Lower leg skin (tissue), 4 donors: Measurements from ENCODE around the gene IL22. TPM values are rescaled to one million over a fixed set of nuclear protein-coding genes. Genes with fewer than 3 reads are reported as not detected.

Experiments
- DNase-seq, 2 donors: peaks; one replicate each; pipeline ENCODE4 v3.0.0-alpha.2; 2019; ENCODE audit warnings: low spot score in 2 of 2
- H3K4me3 ChIP-seq: fragments of 200-600 bp; sonication (generic); 2 replicates; pipeline ENCODE4 v1.5.1; 2017; ENCODE audit warnings: mild to moderate bottlenecking, low read depth; ENCODE audit not compliant: poor library complexity, severe bottlenecking
- CTCF ChIP-seq, 3 donors: fragments of 450-650 bp; IDR thresholded peaks; one replicate each; pipeline ENCODE4 v1.5.1; 2016; ENCODE audit warnings: antibody characterized with exemption in 3 of 3, mild to moderate bottlenecking in 3 of 3, moderate library complexity in 2 of 3
- POLR2A ChIP-seq, 2 donors: fragments of 450-650 bp; IDR thresholded peaks; one replicate each; pipeline ENCODE4 v1.6.1; 2016 to 2017; ENCODE audit warnings: antibody characterized with exemption in 2 of 2, mild to moderate bottlenecking in 1 of 2, moderate library complexity in 1 of 2
- WGBS, 2 donors: methylation state at CpG; one replicate each; pipeline ENCODE4 v1.1.5; 2018; 5-methylcytosine and 5-hydroxymethylcytosine counted together
- intact Hi-C: fragments of 100-400 bp; cut with DNase I; formaldehyde crosslinking; loops from one replicate; pipeline ENCODE4 v1.15.0; 2023; ENCODE audit warnings: low total_unique reads
- total RNA-seq, 4 donors: library from RNA; depleted of rRNA; stranded (reverse); fragments of >200 nt; gene quantifications; one replicate each; pipeline ENCODE4 v1.1.0, GENCODE V29; 2016

Gene IL22
- total RNA-seq, 4 donors from 2014 or later, result not detected

GRCh38 chr12:68240975-68241374 is 12.4 kb downstream of the IL22 start:
- 9 to 15% methylated on average over 1 of the region's 1 CpG for WGBS, 2 donors
- intact Hi-C loops, result no loop called here
- H3K4me3 ChIP-seq, result no peak overlapping the region
- no peak for DNase-seq
- no peak for TF ChIP-seq CTCF (IDR thresholded peaks at IDR 0.05)
- TF ChIP-seq POLR2A (IDR thresholded peaks at IDR 0.05), result no peak

- no peak for DNase-seq
- H3K4me3 ChIP-seq, result no peak overlapping the region
- WGBS, 2 donors, result 29 to 42% methylated on average over 1 of the region's 1 CpG
- TF ChIP-seq POLR2A (IDR thresholded peaks at IDR 0.05) (no peak), CTCF (IDR thresholded peaks at IDR 0.05) (no peak)
- intact Hi-C loops, result no loop called here
These were observed 13.3 kb downstream of the IL22 start for GRCh38 chr12:68240079-68240478.

DNA sequence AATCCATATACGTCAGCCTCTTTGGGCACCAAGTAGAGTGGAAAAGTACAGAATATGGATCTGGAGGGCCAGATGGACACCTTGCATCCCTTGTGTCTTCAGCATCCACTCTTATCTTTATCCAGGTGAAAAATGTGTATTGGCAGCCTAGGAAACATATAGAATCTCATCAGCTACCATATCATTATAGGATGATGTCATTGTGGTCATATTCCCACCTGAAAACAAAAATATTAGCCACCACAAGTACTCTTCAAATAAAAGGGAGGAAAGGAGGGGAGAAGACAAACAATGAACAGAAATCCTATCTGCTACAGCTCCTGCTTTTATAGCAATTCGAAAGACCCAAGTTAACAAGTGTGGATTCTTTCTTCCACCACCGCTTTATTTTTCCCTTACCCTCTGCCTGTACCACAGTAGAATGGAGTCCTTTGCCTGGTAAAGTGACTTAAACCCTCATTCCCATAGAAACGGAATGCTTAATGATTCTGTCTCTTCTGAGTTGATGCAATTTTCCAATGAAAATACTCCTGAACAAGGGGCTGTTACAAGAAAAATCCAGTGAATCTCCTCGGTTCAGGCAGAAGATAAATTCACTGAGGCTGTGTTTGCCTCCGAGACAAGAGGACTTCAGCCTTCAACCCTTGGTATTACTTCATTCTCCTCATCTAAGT is 14.0 kb downstream of the IL22 start:
- WGBS, 2 donors, result 89 to 92% methylated on average over 6 of the region's 6 CpGs
- no peak overlapping the region for H3K4me3 ChIP-seq
- intact Hi-C loops, result no loop called here
- DNase-seq, result no peak
- TF ChIP-seq POLR2A (IDR thresholded peaks at IDR 0.05) (no peak), CTCF (IDR thresholded peaks at IDR 0.05) (no peak)

DNA sequence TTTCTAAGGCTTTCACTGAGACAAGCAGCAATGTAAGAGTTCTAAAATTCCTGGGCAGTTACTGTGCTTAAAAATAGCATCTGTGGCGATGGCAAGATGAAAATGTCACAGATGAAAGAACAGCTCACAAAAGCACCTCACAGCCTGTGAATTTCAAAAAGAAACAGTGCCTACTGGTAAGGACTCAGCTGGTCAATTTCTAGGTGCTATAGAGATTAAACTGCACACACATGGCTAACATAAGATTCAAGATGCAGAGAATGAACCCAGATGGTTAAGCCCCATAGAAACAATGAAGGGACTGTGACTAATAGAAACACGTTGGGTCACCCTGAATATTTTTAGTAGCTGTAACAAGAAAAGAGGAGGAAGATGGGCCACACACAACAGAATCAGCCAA is 15.8 kb downstream of the IL22 start:
- intact Hi-C loops, result no loop called here
- DNase-seq, result no peak
- 54 to 55% methylated on average over 2 of the region's 2 CpGs for WGBS, 2 donors
- H3K4me3 ChIP-seq, result no peak overlapping the region
- no peak for TF ChIP-seq POLR2A (IDR thresholded peaks at IDR 0.05)
- TF ChIP-seq CTCF (IDR thresholded peaks at IDR 0.05), result no peak

GRCh38 chr12:68237078-68237477 is 16.3 kb downstream of the IL22 start:
- no peak overlapping the region for H3K4me3 ChIP-seq
- DNase-seq, result no peak
- no peak for TF ChIP-seq POLR2A (IDR thresholded peaks at IDR 0.05)
- no peak for TF ChIP-seq CTCF (IDR thresholded peaks at IDR 0.05)
- 72 to 74% methylated on average over 2 of the region's 2 CpGs for WGBS, 2 donors
- intact Hi-C loops, result no loop called here
